ENCODE results near the gene VPS37B.
A peak's percentile ranks its signal among the peaks of the same experiment; 100 is the strongest.
"Not testable (repeated sequence)": the region's sequence is repeated elsewhere in the genome, so short reads cannot be mapped to it uniquely, and the experiment has no call there.

The VPS37B gene

DNA sequence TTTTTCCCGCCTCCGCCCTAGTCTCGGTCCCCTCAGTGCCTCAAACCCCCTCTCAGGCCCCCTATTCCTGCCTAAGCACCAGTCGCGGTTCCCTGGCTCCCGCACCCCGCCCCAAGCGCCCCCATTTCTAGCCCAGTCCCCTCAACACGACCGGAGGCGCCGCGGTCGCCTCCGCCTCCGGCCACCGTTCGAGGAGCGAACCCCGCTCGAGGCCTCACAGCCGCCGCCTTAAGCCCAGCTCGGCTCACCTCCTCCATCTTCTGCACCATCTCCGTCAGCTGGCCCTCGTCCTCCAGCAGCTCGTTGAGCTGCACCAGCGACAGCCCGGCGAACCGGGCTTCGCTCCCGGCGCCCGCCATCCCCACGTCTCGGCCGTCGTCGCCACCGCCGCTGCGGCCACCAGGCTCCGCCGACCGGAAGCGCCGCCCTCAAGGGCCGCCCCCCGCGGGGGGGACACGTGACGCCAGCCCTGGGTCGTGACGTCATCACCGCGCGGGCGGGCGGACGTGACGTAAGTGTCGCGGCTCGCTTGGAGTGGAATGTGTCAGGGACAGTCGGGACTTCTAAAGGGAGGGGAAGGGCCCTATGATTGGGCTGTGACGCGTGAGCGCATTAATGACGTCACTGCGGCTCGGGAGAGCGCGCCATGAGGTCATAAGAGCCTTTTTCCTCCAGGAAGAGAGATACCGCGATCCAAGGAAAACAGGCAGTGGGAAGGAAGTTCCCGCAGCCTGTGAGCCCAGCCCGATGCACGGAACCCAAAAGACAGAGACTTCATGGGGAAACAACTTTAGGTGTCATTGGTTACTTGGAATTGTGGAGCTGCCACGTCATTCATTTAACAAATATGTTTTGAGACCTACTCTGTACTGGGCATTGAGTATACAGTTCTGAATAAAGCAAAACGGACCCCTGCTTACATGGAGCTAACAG, at the start of gene VPS37B:
TSS of gene VPS37B (minus strand) at position 421 of the 933 bp plus-strand sequence. CDS start at position 359, 62 bp downstream.
- TF ChIP-seq ZNF274 (IDR thresholded peaks at IDR 0.05; ENCODE audit: low read depth, low read length) = no peak
- peak within 1 kb of the TSS; percentile 85 for H3K4me3 ChIP-seq (ENCODE audit: low read length)

DNA sequence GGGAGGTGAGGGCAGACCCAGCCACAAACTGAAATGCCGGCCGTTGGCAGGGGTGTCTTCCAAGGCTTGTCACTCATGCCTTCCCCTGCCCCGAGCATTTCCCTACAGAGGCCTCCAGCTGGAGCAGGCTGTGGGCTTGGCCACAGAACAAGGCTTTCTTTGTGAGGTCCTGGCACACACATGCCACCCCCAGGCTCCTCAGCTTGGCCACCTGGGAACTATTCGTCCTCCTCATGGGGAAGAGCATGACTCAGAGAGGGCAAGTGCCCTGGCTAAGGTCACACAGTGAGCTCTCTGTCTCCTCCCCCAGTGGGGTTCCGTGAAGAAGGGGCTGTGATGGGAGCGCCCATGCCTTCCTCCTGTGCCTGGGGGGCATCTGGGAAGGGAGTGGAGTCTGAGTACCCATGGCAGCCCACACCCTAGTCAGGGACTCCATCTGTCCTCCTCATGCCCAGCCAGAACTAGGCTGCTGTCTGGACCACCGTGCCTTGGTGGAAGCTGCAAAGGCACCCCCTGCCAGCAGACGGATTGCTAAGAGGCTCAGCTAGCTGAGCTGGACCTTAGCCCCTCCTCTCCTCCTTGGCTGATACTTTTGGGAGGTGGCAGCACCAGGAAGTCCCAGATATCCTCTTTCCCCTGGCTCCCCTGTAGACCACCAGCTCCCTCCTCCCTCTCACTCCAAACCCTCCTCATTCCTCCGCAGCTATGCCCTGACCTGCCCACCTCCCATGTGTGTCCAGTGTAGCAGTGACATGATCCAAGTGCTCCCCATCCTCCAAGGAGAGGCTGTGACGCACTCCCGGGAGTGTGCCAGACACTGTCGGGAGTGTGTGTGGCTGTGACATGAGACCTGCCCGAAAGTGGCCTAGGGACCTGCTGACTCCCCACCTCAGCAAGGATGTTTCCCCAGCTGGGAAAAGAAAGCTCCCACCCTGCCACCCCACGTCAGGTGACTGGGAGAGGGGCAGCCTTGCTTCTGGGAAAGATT, 49.0 kb upstream of the VPS37B start:
- H3K4me3 ChIP-seq (ENCODE audit: low read length) = no peak overlapping the region
- TF ChIP-seq ZNF274 (IDR thresholded peaks at IDR 0.05; ENCODE audit: low read depth, low read length) = no peak

- no peak overlapping the region for H3K4me3 ChIP-seq (ENCODE audit: low read length)
- no peak for TF ChIP-seq ZNF274 (IDR thresholded peaks at IDR 0.05; ENCODE audit: low read depth, low read length)
Measured at GRCh38 chr12:122943196-122943595, 47.3 kb upstream of the VPS37B start.

DNA sequence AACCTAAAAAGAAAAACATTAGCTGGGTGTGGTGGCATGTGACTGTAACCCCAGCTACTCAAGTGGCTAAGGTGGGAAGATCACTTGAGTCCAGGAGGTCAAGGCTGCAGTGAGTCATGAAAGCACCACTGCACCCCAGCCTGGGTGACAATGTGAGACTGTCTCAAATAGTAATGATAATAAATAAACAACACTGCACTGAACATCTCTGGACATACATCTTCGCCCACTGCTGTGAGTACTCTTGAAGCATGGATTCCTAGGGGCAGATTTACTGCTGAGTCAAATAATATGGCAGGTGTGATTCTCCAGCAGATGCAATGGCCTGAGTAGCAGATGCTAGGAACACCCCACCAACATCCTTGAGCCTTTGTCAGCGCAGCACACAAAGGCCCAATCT, 46.7 kb upstream of the VPS37B start:
- no peak overlapping the region for H3K4me3 ChIP-seq (ENCODE audit: low read length)
- no peak for TF ChIP-seq ZNF274 (IDR thresholded peaks at IDR 0.05; ENCODE audit: low read depth, low read length)

DNA sequence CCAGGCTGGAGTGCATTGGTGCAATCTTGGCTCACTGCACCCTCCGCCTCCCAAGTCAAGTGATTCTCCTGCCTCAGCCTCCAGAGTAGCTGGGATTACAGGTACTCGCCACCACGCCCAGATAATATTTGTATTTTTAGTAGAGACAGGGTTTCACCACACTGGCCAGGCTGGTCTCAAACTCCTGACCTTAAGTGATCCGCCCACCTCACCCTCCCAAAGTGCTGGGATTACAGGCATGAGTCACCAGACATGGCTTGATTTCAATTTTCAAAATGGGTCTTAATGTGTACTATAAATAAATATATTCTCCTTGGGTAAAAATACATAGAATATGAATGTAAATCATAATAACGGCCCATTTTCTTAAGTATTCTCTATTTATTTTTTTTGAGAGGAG, 45.4 kb upstream of the VPS37B start:
- H3K4me3 ChIP-seq (ENCODE audit: low read length) = not testable (repeated sequence)

GRCh38 chr12:122939125-122939524, 43.2 kb upstream of the VPS37B start:
- TF ChIP-seq ZNF274 (IDR thresholded peaks at IDR 0.05; ENCODE audit: low read depth, low read length) = no peak
- no peak overlapping the region for H3K4me3 ChIP-seq (ENCODE audit: low read length)

- no peak for TF ChIP-seq ZNF274 (IDR thresholded peaks at IDR 0.05; ENCODE audit: low read depth, low read length)
- H3K4me3 ChIP-seq (ENCODE audit: low read length) = no peak overlapping the region
Measured at GRCh38 chr12:122937622-122938091, 41.7 kb upstream of the VPS37B start.

DNA sequence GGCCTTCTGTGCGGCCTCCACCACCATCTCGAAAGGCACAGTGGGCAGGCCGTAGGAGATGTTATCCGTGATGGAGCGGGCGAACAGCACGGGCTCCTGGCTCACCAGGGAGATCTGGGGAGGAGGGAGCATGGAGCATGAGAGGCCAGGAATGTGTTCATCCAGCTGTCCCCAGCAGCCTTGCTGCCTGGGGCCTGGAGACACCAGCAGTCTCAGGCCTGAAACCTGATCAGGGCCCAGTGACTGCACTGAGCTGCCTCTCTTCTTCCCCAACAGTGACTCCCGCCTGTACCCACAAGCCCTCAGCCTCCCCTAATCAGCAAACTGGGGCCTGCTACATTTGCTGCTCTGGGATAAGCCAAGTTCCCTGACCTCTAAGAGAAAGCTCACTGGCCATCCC, 39.4 kb upstream of the VPS37B start:
- no peak for TF ChIP-seq ZNF274 (IDR thresholded peaks at IDR 0.05; ENCODE audit: low read depth, low read length)
- H3K4me3 ChIP-seq (ENCODE audit: low read length) = no peak overlapping the region

- H3K4me3 ChIP-seq (ENCODE audit: low read length) = no peak overlapping the region
- TF ChIP-seq ZNF274 (IDR thresholded peaks at IDR 0.05; ENCODE audit: low read depth, low read length) = no peak
Measured at GRCh38 chr12:122934722-122935121, 38.8 kb upstream of the VPS37B start.

GRCh38 chr12:122932207-122932606, 36.3 kb upstream of the VPS37B start:
- no peak for TF ChIP-seq ZNF274 (IDR thresholded peaks at IDR 0.05; ENCODE audit: low read depth, low read length)
- no peak overlapping the region; the same call in 1 of the 2 replicates for H3K4me3 ChIP-seq (ENCODE audit: low read length)

- H3K4me3 ChIP-seq (ENCODE audit: low read length) = no peak overlapping the region
- no peak for TF ChIP-seq ZNF274 (IDR thresholded peaks at IDR 0.05; ENCODE audit: low read depth, low read length)
Measured at GRCh38 chr12:122929812-122930211, 33.9 kb upstream of the VPS37B start.

GRCh38 chr12:122929148-122929538, 33.2 kb upstream of the VPS37B start:
- no peak overlapping the region for H3K4me3 ChIP-seq (ENCODE audit: low read length)
- TF ChIP-seq ZNF274 (IDR thresholded peaks at IDR 0.05; ENCODE audit: low read depth, low read length) = no peak

DNA sequence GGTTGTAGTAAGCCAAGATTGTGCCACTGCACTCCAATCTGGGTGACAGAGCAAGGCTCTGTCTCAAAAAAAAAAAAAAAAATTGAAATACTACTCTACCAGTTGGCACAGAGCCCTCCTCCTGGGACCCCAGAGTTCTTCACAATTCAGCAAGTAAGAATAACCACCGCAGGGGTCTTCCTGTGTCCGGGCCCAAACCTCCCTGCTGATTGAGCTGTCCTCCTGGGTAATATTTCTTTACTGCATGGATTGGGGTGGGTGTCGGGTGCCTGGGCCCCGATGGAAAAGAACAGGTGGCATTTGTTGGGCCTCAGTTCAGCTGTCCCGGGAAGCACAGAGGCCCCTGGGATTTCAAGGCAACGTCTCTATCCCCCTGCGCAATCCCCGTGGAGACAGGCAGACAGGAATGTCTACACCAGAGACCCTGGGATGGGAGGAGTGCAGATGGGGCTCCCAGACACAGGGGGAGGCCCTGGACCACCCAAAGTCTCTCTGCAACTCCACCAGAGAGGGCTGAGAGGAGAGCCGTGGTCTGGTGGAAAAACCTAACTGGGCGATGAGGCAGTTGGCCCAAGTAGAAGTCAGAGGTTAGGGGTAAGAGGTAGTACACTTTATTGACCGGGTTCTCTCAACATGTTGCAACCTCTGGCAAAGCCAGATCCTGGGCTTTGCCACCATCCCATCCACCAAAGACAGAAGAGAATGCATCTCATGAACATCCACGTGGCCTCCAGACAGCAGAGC, 32.7 kb upstream of the VPS37B start:
- TF ChIP-seq ZNF274 (IDR thresholded peaks at IDR 0.05; ENCODE audit: low read depth, low read length) = no peak
- H3K4me3 ChIP-seq (ENCODE audit: low read length) = no peak overlapping the region

Data from GM08714 (cell line).